NCI-H460 (cell line): ENCODE results near the gene IKZF1. TPM values are rescaled to one million over a fixed set of nuclear protein-coding genes. Genes with fewer than 3 reads are reported as not detected.

Experiments
- DNase-seq: peaks from one replicate; pipeline ENCODE4 v3.0.0-alpha.2; 2016; ENCODE audit warnings: low read depth; ENCODE audit errors: extremely low read depth
- total RNA-seq: library from RNA; depleted of rRNA; stranded (reverse); fragments of >200 nt; shearing (Covaris generic); gene quantifications from 2 replicates; pipeline ENCODE4 v1.2.3, GENCODE V29; 2014

Gene IKZF1
- total RNA-seq, 1 experiment from 2014 or later: not detected

- no peak for DNase-seq
Observed at GRCh38 chr7:50307368-50308032, 3.0 kb downstream of the IKZF1 start.

- no peak for DNase-seq
Observed at GRCh38 chr7:50308203-50308531, 3.7 kb downstream of the IKZF1 start.

GRCh38 chr7:50308532-50309385 lies 4.2 kb downstream of the IKZF1 start:
- no peak for DNase-seq

- DNase-seq: no peak
Observed at GRCh38 chr7:50309721-50310120, 5.2 kb downstream of the IKZF1 start.

GRCh38 chr7:50310361-50310760 lies 5.8 kb downstream of the IKZF1 start:
- DNase-seq: no peak

- no peak for DNase-seq
Observed at GRCh38 chr7:50310956-50311355, 6.4 kb downstream of the IKZF1 start.

- DNase-seq: no peak
Observed at GRCh38 chr7:50312250-50313162, 8.0 kb downstream of the IKZF1 start.

- no peak for DNase-seq
Observed at GRCh38 chr7:50314836-50315592, 10.5 kb downstream of the IKZF1 start.

GRCh38 chr7:50315739-50316671 lies 11.5 kb downstream of the IKZF1 start:
- no peak for DNase-seq

- DNase-seq: no peak
Observed at GRCh38 chr7:50317221-50317678, 12.7 kb downstream of the IKZF1 start.

GRCh38 chr7:50317697-50318669 lies 13.5 kb downstream of the IKZF1 start:
- no peak for DNase-seq

GRCh38 chr7:50321487-50322067 lies 17.1 kb downstream of the IKZF1 start:
- no peak for DNase-seq

- no peak for DNase-seq
Observed at GRCh38 chr7:50324113-50324512, 19.6 kb downstream of the IKZF1 start.

GRCh38 chr7:50327443-50327842 lies 22.9 kb downstream of the IKZF1 start:
- DNase-seq: no peak

GRCh38 chr7:50329775-50330174 lies 25.3 kb downstream of the IKZF1 start:
- DNase-seq: no peak

- DNase-seq: no peak
Observed at GRCh38 chr7:50330254-50330653, 25.7 kb downstream of the IKZF1 start.

GRCh38 chr7:50330696-50331095 lies 26.2 kb downstream of the IKZF1 start:
- DNase-seq: no peak
